ENCODE results near the gene RND1.

DNA sequence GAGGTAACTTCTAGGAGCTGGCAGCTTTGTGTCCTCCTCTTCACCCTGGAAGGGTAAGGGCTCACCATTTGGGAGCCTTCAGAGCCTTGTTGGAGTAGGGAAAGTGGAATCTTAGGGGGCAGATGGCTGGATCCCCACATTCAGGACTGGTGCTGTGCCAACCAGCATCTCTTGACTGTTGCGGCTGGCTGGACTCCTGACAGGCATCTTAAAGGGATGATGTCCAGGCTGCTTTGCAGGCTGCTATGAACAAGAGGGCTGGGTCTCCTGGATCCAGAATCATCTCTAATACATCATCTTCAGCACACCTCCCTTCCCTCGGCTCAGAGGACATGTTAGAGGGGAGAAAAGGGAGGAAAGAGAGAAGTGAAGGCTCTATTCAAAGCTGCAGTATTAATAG, 43.0 kb downstream of the RND1 start:
- TF ChIP-seq ZFP30 (CRISPR knock-in tag; IDR thresholded peaks at IDR 0.05) (no peak), TCF4 (CRISPR knock-in tag; IDR thresholded peaks at IDR 0.05; ENCODE audit: borderline replicate concordance) (no peak), CSDC2 (CRISPR knock-in tag; IDR thresholded peaks at IDR 0.05) (no peak)
- TF ChIP-seq, protein P1, sequence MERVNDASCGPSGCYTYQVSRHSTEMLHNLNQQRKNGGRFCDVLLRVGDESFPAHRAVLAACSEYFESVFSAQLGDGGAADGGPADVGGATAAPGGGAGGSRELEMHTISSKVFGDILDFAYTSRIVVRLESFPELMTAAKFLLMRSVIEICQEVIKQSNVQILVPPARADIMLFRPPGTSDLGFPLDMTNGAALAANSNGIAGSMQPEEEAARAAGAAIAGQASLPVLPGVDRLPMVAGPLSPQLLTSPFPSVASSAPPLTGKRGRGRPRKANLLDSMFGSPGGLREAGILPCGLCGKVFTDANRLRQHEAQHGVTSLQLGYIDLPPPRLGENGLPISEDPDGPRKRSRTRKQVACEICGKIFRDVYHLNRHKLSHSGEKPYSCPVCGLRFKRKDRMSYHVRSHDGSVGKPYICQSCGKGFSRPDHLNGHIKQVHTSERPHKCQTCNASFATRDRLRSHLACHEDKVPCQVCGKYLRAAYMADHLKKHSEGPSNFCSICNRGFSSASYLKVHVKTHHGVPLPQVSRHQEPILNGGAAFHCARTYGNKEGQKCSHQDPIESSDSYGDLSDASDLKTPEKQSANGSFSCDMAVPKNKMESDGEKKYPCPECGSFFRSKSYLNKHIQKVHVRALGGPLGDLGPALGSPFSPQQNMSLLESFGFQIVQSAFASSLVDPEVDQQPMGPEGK (CRISPR knock-in tag; IDR thresholded peaks at IDR 0.05; ENCODE audit: borderline replicate concordance) = no peak

Data from SK-N-SH treated with all-trans-retinoic acid at 6 μM for 48 hours (cell line).